Middle frontal gyrus (tissue), 1 donor: Measurements from ENCODE around the gene BTBD9.
A peak's percentile ranks its signal among the peaks of the same experiment; 100 is the strongest.

Source experiments
- DNase-seq: peaks from one replicate; pipeline ENCODE4 v3.0.0-alpha.2; 2015; ENCODE audit warnings: low spot score; ENCODE audit errors: extremely low spot score

Gene BTBD9

GRCh38 chr6:38639498-38640215, at the start of gene BTBD9:
TSS of gene BTBD9 (minus strand) at chr6:38639929.
- DNase-seq = peak; percentile 78

- no peak for DNase-seq
Observed at GRCh38 chr6:38688579-38689087, 48.9 kb upstream of the BTBD9 start.

- DNase-seq = no peak
Observed at GRCh38 chr6:38687549-38687948, 47.8 kb upstream of the BTBD9 start.

GRCh38 chr6:38687043-38687353, 47.3 kb upstream of the BTBD9 start:
- DNase-seq = no peak

GRCh38 chr6:38686270-38687042, 46.7 kb upstream of the BTBD9 start:
- no peak for DNase-seq

GRCh38 chr6:38684904-38685303, 45.2 kb upstream of the BTBD9 start:
- DNase-seq = no peak

GRCh38 chr6:38684237-38684636, 44.5 kb upstream of the BTBD9 start:
- no peak for DNase-seq

- no peak for DNase-seq
Observed at GRCh38 chr6:38681850-38682249, 42.1 kb upstream of the BTBD9 start.

- no peak for DNase-seq
Observed at GRCh38 chr6:38679668-38680067, 39.9 kb upstream of the BTBD9 start.

GRCh38 chr6:38678178-38678760, 38.5 kb upstream of the BTBD9 start:
- no peak for DNase-seq

- DNase-seq = no peak
Observed at GRCh38 chr6:38676974-38677544, 37.3 kb upstream of the BTBD9 start.

- no peak for DNase-seq
Observed at GRCh38 chr6:38676236-38676973, 36.7 kb upstream of the BTBD9 start.

- DNase-seq = no peak
Observed at GRCh38 chr6:38673397-38674165, 33.9 kb upstream of the BTBD9 start.

GRCh38 chr6:38671885-38672467, 32.2 kb upstream of the BTBD9 start:
- DNase-seq = no peak

GRCh38 chr6:38658418-38659167, 18.9 kb upstream of the BTBD9 start:
- DNase-seq = no peak

GRCh38 chr6:38656896-38657295, 17.2 kb upstream of the BTBD9 start:
- no peak for DNase-seq

- DNase-seq = no peak
Observed at GRCh38 chr6:38654263-38654662, 14.5 kb upstream of the BTBD9 start.

- DNase-seq = no peak
Observed at GRCh38 chr6:38651121-38651784, 11.5 kb upstream of the BTBD9 start.

GRCh38 chr6:38650207-38650752, 10.6 kb upstream of the BTBD9 start:
- DNase-seq = no peak
